GM18508 (cell line): ENCODE data around the gene BIN1.
A peak's percentile ranks its signal among the peaks of the same experiment; 100 is the strongest.
"Not testable (repeated sequence)": the region's sequence is repeated elsewhere in the genome, so short reads cannot be mapped to it uniquely, and the experiment has no call there.

Experiments
- ATAC-seq: cut with Tn5 transposase; IDR thresholded peaks from one replicate; pipeline ENCODE4 v1.9.1; 2021; ENCODE audit warnings: moderate number of reproducible peaks; ENCODE audit not compliant: insufficient read depth, unreplicated experiment

BIN1 gene

GRCh38 chr2:127034883-127035611 is 71.9 kb downstream of the BIN1 start:
- peak; percentile 79 for ATAC-seq

DNA sequence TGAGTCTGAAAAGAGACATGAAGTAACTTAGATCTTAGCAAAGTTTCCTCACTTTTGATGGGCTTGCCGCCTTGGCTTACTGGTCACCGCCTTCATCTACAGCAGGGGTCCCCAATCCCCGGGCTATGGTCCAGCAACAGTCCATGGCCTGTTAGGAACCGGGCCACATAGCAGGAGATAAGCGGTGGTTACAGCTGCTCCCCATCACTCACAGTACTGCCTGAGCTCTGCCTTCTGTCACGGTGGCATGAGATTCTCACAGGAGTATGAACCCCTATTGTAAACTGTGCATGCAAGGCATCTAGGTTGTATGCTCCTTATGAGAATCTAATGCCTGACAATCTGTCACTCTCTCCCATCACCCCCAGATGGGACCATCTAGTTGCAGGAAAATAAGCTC is 72.9 kb downstream of the BIN1 start:
- ATAC-seq, result no peak

DNA sequence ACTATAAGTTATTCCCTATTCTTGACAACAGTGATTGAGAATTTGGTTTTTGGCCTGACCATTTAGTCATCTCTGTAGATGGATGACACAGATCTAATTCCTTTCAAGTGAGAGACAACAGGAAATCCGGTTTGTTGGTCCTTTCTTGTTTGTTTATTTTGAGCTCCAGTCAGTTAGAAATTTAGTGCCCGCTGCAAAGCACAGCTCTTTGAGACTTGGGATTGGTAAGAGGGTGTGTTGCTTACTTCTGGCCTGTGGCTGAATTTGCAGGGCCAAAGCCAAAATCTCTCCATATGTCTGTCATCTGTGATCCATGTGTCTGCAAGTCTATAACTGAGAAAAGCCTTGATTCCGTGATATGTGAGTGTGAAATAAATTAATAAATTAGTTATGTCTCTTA is 74.3 kb downstream of the BIN1 start:
- ATAC-seq, result no peak

- ATAC-seq, result no peak
Measured at GRCh38 chr2:127029350-127030051, 77.5 kb downstream of the BIN1 start.

DNA sequence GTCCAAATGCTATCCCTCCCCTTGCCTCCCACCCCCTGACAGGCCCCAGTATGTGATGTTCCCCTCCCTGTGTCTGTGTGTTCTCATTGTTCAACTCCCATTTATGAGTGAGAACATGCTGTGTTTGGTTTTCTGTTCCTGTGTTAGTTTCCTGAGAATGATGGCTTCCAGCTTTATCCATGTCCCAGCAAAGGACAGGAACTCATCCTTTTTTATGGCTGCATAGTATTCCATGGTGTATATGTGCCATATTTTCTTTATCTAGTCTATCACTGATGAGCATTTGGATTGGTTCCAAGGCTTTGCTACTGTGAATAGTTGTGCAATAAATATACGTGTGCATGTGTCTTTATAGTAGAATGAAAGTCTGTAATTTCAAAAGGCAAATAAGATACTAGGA is 78.2 kb downstream of the BIN1 start:
- ATAC-seq, result not testable (repeated sequence)

- ATAC-seq, result no peak
Measured at GRCh38 chr2:127027715-127028114, 79.2 kb downstream of the BIN1 start.

- peak; percentile 92 for ATAC-seq
Measured at GRCh38 chr2:127025359-127026166, 81.4 kb downstream of the BIN1 start.

DNA sequence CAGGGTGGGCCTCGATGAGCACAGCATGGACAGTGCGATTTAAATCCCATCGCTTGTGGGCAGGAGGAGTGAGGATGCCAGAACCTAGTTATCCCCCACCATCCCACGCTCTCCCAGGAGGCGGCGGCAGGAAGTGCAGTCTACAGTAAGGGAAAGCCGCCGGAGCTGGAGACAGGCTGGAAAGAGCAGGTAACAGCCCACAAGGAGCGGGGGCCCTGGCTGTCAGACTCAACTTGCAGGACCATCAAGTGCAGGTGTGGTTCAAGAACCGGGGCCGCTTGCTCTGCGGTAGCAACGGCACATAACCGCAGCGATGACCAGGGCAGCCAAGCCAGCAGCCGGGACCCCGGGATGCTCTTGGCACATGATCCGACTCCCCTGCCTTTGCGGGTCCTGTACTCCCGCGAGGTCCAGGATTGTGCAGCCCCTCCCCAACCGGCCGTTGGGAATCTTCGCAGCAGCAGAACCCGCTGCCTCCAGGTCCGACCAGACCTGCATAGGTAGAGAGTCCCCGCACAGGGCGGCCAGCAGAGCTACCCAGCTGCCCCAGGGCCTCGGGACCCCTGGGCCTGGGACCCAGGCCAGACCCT is 82.1 kb downstream of the BIN1 start:
- ATAC-seq, result no peak

DNA sequence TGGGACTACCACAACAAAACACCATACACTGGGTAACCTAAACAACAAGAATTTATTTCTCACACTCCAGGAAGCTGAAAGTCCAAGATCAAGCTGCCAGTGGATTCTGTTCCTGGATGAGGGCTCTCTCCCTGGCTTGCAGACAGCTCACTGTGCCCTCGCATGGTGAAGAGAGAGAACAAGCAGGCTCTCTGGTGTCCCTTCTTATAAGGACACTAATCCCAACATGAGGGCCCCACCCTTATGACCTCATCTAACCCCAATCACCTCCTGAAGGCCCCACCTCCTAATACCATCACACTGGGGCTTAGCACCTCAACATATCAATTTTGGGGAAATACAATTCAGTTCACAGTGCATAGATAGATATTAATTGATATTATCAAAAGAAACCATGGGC is 83.5 kb downstream of the BIN1 start:
- ATAC-seq, result no peak

GRCh38 chr2:127022817-127023216 is 84.1 kb downstream of the BIN1 start:
- ATAC-seq, result no peak

GRCh38 chr2:127020536-127020935 is 86.4 kb downstream of the BIN1 start:
- ATAC-seq, result no peak

DNA sequence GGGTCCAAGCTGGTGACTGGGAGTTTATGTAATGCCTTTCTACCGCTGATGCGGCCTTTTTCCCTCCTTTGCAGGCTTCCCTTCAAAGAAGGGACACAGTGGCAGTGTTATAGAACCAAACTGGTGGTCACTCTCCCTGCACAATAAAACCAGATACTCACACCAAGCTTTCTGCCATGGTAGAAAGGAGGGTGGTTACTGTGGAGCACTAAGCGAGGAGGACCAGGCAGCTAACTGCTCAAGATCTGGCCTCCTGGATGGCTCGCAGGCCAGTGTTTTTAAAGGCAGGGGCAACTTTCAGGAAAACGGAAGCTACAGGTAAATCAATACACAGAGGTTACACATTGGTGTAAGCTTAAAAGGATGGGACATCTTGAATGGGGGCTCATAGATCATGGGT is 89.4 kb downstream of the BIN1 start:
- ATAC-seq, result no peak

DNA sequence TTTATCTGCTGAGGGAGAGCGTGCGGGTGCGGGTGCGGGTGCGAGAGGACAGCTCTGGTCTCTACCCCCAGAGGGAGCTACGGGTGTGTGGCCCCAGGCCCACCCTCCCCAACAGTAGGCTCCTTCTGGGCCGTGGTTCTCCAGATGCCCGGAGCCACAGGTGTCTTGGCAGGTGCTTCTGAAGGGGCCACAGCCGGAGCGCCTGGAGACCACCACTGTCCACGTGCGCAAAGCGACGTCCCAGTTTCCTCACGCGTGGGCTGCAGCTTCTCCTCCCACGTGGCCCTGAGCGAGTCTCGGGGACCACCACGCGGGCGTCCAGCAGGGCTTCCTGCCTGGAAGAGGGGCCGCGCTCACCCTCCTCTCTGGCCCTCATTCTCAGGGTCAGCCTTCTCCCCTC is 90.6 kb downstream of the BIN1 start:
- no peak for ATAC-seq

DNA sequence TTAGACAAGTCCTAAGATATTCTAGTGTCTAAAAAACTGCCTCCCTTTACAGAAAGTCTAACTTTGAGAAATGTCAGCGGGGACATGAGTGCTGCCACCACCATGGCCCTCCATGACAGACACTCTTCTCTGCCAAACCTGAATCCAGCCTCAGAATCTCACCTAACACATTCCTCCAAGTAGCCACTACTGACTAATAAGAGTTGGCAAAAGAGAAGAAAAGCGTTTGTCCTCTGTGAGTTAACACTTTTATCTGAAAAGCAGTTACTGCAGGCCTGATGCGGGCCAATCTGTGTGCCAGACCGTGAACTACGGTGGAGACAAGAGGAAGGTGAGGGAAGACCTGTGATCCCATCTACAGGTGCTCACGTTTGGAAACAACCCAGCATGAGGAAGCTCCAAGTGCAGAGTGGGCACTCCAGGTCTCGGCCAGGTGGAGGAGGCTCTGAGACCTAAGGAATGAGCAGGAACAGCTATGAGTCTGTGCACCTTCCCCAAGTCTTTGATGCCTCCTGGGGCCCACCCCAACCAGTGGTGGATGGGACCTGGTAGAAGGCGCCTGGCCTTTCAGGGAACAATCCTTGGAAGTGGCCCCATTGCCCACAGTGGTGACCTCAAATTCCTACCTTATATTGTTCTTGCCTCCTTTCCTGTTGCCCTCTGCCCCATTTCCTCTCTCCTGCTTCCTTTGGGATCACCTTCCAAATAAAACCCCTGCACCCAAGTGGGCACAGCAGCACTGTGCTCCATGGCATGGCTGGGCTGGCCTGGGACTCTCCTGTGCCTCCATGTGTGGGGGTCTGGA is 91.6 kb downstream of the BIN1 start:
- no peak for ATAC-seq

DNA sequence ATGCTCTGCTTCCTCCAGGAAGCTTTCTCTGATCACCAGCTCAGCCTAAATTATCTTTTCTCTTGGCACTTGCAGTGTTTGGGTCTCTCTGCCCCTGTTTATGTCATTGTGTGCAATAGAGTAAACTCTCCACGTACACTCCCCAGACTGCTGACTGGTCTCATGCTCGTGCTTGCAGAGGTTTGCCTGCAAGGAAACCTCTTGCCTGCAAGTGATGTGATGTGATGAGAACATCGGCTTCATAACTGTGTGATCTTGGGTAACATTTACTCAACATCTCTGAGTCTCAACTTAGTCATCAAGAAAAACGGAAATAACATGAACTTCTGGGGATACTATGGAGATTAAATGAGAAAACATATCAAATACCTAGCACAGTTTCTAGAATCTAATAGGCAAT is 92.3 kb downstream of the BIN1 start:
- ATAC-seq, result no peak

DNA sequence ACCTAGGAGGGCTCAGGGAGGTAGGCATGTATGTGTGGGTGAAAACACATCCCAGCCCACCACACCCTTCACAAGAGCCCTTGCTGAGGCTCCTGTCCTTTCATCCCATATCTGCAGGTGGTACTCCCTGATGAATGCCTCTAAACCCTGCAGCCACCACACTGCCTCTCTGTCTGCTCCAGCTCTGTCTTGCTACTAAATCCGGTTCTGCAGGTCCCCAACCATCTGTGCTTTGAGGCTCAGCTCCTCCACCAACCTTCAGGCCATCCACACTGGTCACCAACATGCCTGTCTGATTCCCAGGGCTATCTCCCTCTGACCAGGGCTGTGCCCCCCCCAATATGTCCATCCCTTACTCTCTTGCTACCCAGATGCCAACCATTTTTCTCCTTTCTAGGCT is 92.7 kb downstream of the BIN1 start:
- no peak for ATAC-seq

- no peak for ATAC-seq
Measured at GRCh38 chr2:127012868-127013267, 94.1 kb downstream of the BIN1 start.

DNA sequence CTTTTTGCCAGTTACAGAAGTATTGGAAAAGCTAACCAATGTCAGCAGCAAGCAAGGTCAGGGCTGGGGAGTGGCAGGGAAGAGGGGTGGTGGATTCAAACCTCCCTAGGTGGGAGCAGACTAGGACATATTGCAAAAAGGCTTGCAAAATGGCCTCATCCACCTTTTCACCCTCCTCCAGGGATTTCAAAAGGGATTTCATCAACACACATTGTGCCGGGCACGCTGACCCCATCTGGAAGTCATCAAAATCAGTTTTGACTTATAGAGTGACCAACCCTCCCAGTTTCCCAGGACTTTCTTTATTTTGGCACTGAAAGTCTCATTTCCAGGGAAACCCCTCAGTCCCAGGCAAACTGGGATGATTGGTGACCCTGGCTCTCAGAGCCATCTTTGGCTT is 94.7 kb downstream of the BIN1 start:
- no peak for ATAC-seq

- no peak for ATAC-seq
Measured at GRCh38 chr2:127011796-127012195, 95.2 kb downstream of the BIN1 start.

DNA sequence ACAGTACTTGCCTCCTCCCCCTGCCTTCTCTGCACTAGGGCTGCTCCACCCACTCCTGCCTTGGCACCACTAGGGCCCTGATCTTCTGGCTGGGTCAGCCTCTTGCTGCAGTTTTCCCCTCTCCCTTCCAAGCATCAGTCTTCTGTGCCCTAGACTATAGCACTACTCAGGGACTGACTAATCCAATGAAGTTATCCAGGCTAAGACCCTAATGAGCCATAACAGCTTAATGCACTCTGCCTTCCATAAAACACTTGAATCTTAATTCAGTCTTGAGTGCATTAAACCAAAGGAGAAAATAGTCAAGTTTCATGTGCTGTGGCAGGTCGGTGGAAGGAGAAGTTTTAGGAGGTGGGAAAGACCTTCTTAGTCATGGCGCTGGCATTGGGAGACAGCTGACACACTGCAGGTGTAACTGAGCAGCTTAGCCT is 95.7 kb downstream of the BIN1 start:
- ATAC-seq, result no peak
